SH-SY5Y (cell line): Measurements from ENCODE around the gene DLG5.

Experiments used
- GATA2 ChIP-seq: IDR thresholded peaks from 2 replicates; pipeline ENCODE4 v1.6.1; 2011; ENCODE audit warnings: mild to moderate bottlenecking, low read depth, low read length
- GATA3 ChIP-seq: IDR thresholded peaks from 2 replicates; pipeline ENCODE4 v1.6.1; 2011; ENCODE audit warnings: low read depth, mild to moderate bottlenecking, low read length, moderate library complexity

GRCh38 chr10:77909021-77909748 lies 17.4 kb downstream of the DLG5 start:
- TF ChIP-seq GATA2 (no peak), GATA3 (no peak)
